HepG2 (cell line): ENCODE measurements around the gene RBM19. TPM values are rescaled to one million over a fixed set of nuclear protein-coding genes. Genes with fewer than 3 reads are reported as not detected.

Source experiments
- ATAC-seq: fragments of 200-7000 bp; cut with Tn5 transposase; 3 replicates; pipeline ENCODE4 v1.9.1; 2020; ENCODE audit warnings: mild to moderate bottlenecking, moderate library complexity
- BruUV-seq: library from RNA; stranded (reverse); fragments of 400-500 nt; replicated peaks from 2 replicates; lab custom pipeline; 2021; lab: Mats Ljungman, UMichigan
- CTCF ChIA-PET: fragments of 300-600 bp; formaldehyde crosslinking; extraction: SDS; loops from one replicate; lab custom pipeline; 2021; ENCODE audit warnings: low total read pairs, inconsistent platforms, low intra/inter-chr PET ratio; lab: Yijun Ruan, JAX
- POLR2A ChIA-PET: fragments of 350-600 bp; sonication (Branson Sonifier 250); formaldehyde crosslinking; loops from one replicate; lab custom pipeline; 2020; ENCODE audit warnings: antibody characterized with exemption, inconsistent platforms; lab: Yijun Ruan, JAX
- DNase-seq: peaks from one replicate; pipeline ENCODE4 v3.0.0-alpha.2; 2015; ENCODE audit warnings: low spot score
- FAIRE-seq: peaks from 3 replicates; lab custom pipeline; 2011; peaks lifted over from hg19 to GRCh38; lab: Jason Lieb, UNC
- H2AFZ ChIP-seq: one replicate; pipeline ENCODE4 v1.6.1; 2011; ENCODE audit warnings: low read length, inconsistent platforms
- H3K27ac ChIP-seq: fragments of 300-600 bp; 3 replicates; pipeline ENCODE4 v1.8.0; 2011; ENCODE audit warnings: mixed run types, mild to moderate bottlenecking, mixed read lengths, low read length, inconsistent platforms; ENCODE audit not compliant: insufficient read depth; ENCODE audit errors: extremely low read length
- H3K27me3 ChIP-seq, 2 experiments: fragments of 200-600 bp in 1 of 2; 2 replicates in 1 of 2; 3 replicates in 1 of 2; pipeline versions ENCODE4 v1.6.0 to v1.8.0; 2011; ENCODE audit warnings: low read length in 2 of 2, mild to moderate bottlenecking in 2 of 2, moderate library complexity in 2 of 2, inconsistent platforms in 1 of 2; ENCODE audit not compliant: insufficient read depth in 2 of 2, control insufficient read depth in 1 of 2
- H3K36me3 ChIP-seq, 2 experiments: fragments of 200-600 bp in 1 of 2; replicated peaks in 1 of 2; 2 replicates in 1 of 2; 3 replicates in 1 of 2; pipeline versions ENCODE4 v1.5.1 to v1.8.0; 2011; ENCODE audit warnings: low read length in 2 of 2, inconsistent platforms in 1 of 2; ENCODE audit not compliant: insufficient read depth in 2 of 2, control insufficient read depth in 1 of 2
- H3K4me1 ChIP-seq: 2 replicates; pipeline ENCODE4 v1.5.1; 2012; ENCODE audit warnings: low read length, inconsistent platforms; ENCODE audit not compliant: insufficient read depth
- H3K4me2 ChIP-seq: 2 replicates; pipeline ENCODE4 v1.6.0; 2011; ENCODE audit warnings: low read depth, low read length, inconsistent platforms
- H3K4me3 ChIP-seq, 3 experiments: fragments of 200-600 bp in 1 of 3; sonication (generic), shearing (Covaris generic) in 1 of 3; replicated peaks in 1 of 3; 2 replicates each; pipeline ENCODE4 v1.5.1; 2011 to 2016; ENCODE audit warnings: low read length in 3 of 3, inconsistent platforms in 2 of 3, low read depth in 2 of 3, mild to moderate bottlenecking in 2 of 3, control low read depth in 1 of 3, mixed read lengths in 1 of 3; ENCODE audit not compliant: insufficient read depth in 1 of 3
- H3K79me2 ChIP-seq: one replicate; pipeline ENCODE4 v1.6.1; 2011; ENCODE audit warnings: low read length, inconsistent platforms; ENCODE audit not compliant: insufficient read depth
- H3K9ac ChIP-seq: 2 replicates; pipeline ENCODE4 v1.6.0; 2011; ENCODE audit warnings: mild to moderate bottlenecking, low read depth, low read length, inconsistent platforms; ENCODE audit not compliant: insufficient read depth
- H3K9me3 ChIP-seq: 2 replicates; pipeline ENCODE4 v1.5.1; 2012; ENCODE audit warnings: mild to moderate bottlenecking, low read length
- H4K20me1 ChIP-seq: 2 replicates; pipeline ENCODE4 v1.6.0; 2011; ENCODE audit warnings: inconsistent platforms, mild to moderate bottlenecking, low read length, moderate library complexity; ENCODE audit not compliant: insufficient read depth
- HMG20B ChIP-seq: conservative IDR thresholded peaks from 2 replicates; pipeline ENCODE4 v1.6.1; 2016; ENCODE audit warnings: missing genetic modification reagents, missing compliant biosample characterization
- KDM5A ChIP-seq: fragments of 200-600 bp; sonication (generic); IDR thresholded peaks from 2 replicates; pipeline ENCODE4 v1.7.0; 2018; ENCODE audit warnings: antibody characterized with exemption, mild to moderate bottlenecking, low read length, borderline replicate concordance
- MBD4 ChIP-seq: IDR thresholded peaks from 2 replicates; pipeline ENCODE4 v1.6.1; 2012; ENCODE audit warnings: low read length, inconsistent platforms, borderline replicate concordance
- PHF8 ChIP-seq: sonication (generic); formaldehyde crosslinking; IDR thresholded peaks from 2 replicates; pipeline ENCODE4 v1.5.0; 2020; ENCODE audit warnings: missing genetic modification reagents
- ZNF768 ChIP-seq: sonication (generic); formaldehyde crosslinking; IDR thresholded peaks from 2 replicates; pipeline ENCODE4 v1.4.0; 2020; ENCODE audit warnings: missing genetic modification reagents
- WGBS: methylation state at CpG from one replicate; pipeline ENCODE4 v1.1.6; 2017; ENCODE audit warnings: low lambda C conversion rate; 5-methylcytosine and 5-hydroxymethylcytosine counted together
- in situ Hi-C: cut with HindIII; loops from 2 replicates; pipeline ENCODE4 v1.10.0; 2017; ENCODE audit warnings: low pct_unique_long_range_greater_than_20kb; ENCODE audit not compliant: extremely low pct_ligation_motif_present
- intact Hi-C: fragments of 100-400 bp; cut with micrococcal nuclease; formaldehyde crosslinking; loops from one replicate; pipeline ENCODE4 v1.10.0; 2022; ENCODE audit not compliant: unreplicated experiment
- polyA plus RNA-seq, 8 experiments: library from polyadenylated mRNA; depleted of rRNA in 3 of 8; stranded (reverse) in 7 of 8; unstranded in 1 of 8; fragments of >200 nt; fragmentation: Illumina TruSeq in 4 of 8; extraction: Trizol in 4 of 8; gene quantifications; 2 replicates each; pipeline versions ENCODE4 v1.2.1 to v1.2.3, GENCODE V29; 2011 to 2016; ENCODE audit warnings: low read depth in 4 of 8, missing spikeins in 1 of 8, mixed read lengths in 1 of 8; ENCODE audit not compliant: insufficient read depth in 1 of 8
- total RNA-seq, 5 experiments: library from RNA; depleted of rRNA; stranded (reverse); fragments of >200 nt; fragmentation: Illumina TruSeq; extraction: Trizol; gene quantifications; 2 replicates each; pipeline ENCODE4 v1.2.3, GENCODE V29; 2016; ENCODE audit warnings: low read depth in 1 of 5
- TF ChIP-seq, protein P1 (sequence below): sonication (generic); formaldehyde crosslinking; IDR thresholded peaks from 2 replicates; pipeline ENCODE4 v1.8.1; 2023; ENCODE audit warnings: missing genetic modification reagents, mild to moderate bottlenecking, borderline replicate concordance
- TF ChIP-seq, protein P2 (sequence below): sonication (generic); formaldehyde crosslinking; IDR thresholded peaks from 2 replicates; pipeline ENCODE4 v1.4.0; 2020; ENCODE audit warnings: missing genetic modification reagents

RBM19 gene
- total and polyA plus RNA-seq, 2 of the 13 experiments (the other 11 are each of a cell fraction or from before 2014, with no cell fraction given) = 19.3 to 32.2 TPM

DNA sequence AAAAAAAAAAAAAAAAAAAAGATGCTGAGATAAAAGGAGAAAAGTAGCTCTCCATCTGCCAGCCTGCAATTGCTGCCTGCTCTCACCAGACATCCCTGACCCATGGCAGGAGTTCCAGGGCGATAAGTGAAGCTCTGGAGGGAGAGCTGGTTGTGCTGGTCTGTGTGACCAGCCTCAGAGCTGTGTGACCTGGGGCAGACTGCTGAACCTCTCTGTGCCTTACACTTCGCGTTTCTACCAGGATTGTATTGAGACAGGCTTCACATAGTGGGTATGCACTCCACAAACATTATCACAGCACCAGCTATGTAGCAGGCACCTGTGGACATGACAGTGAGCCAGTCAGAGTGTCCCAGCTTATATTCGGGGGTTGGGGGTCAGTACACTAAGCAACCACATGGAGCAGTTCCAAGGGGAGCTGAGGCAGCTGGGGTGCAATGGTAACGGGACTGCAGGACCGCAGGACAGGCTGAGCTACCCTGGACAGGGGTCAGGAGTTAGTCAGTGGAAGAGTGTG, 57.5 kb downstream of the RBM19 start:
- Histone ChIP-seq H3K4me3 (no peak overlapping the region), H4K20me1 (no peaks in the 10 kb centered on the region), H3K9me3 (no peaks in the 10 kb centered on the region), H3K4me2 (no peak overlapping the region), H2AFZ (no peak overlapping the region), H3K27ac (no peak overlapping the region), H3K4me1 (no peaks in the 10 kb centered on the region), H3K27me3 (no peaks in the 10 kb centered on the region), H3K9ac (no peak overlapping the region), H3K36me3 (peaks cover 26 to 68% of the 10 kb centered on the region in 2 experiments; a peak in 4 of 5 replicates), H3K79me2 (no peaks in the 10 kb centered on the region)
- FAIRE-seq (no peak), ATAC-seq (no peak), DNase-seq (no peak)
- ChIA-PET POLR2A (no interaction called here), CTCF (no interaction called here)
- WGBS = 94% methylated on average over 6 of the region's 6 CpGs
- no TSS peak for BruUV-seq
- in situ Hi-C loops (no loop called here), intact Hi-C loops (no loop called here)
- TF ChIP-seq ZNF768 (CRISPR knock-in tag) = peak; percentile 94
- no peak for TF ChIP-seq KDM5A

DNA sequence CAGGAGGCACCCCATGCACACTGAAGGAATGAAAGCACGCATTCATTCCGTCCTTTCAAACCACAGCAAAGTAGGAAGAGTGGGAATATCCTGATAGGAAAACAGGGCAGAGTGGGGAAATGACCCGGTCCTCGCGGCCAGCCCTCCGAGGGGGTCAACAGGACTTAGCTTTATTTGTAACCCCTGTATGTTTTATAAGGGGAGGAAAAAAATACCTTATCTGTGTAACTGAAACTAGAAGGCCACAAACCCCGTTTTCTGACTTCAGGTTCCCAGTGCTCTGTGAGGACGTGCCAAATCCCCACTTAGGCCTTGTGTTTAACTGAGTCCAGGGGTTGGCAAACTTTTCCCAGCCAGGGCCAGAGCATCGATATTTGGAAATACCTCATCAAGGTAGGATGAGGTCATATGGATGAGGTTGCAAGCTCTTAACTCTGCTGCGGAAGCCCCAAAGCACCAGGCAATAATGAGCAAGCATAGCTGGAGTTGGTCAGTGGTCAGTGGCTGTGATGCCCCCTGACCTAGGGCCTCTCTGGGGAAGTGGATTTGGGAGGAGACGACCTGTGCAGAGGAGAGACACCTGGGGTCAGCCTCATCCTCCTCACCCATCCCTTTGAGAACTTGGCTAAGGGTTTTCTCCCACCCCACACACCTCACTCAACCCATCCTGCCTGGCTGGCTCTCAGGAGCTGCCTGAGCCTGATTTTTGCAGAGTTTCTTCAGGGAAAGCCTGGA, 58.5 kb downstream of the RBM19 start:
- no peak for DNase-seq
- Histone ChIP-seq H3K36me3 (peaks cover 28 to 74% of the 10 kb centered on the region in 2 experiments; a peak in 4 of 5 replicates), H3K4me1 (no peaks in the 10 kb centered on the region), H2AFZ (no peak overlapping the region), H3K4me3 (no peak overlapping the region), H3K4me2 (no peak overlapping the region), H4K20me1 (no peaks in the 10 kb centered on the region), H3K9me3 (no peaks in the 10 kb centered on the region), H3K9ac (no peak overlapping the region), H3K27me3 (no peaks in the 10 kb centered on the region), H3K27ac (no peak overlapping the region), H3K79me2 (no peaks in the 10 kb centered on the region)
- BruUV-seq = no TSS peak
- ChIA-PET POLR2A (no interaction called here), CTCF (no interaction called here)
- intact Hi-C loops (no loop called here), in situ Hi-C loops (no loop called here)
- TF ChIP-seq HMG20B (CRISPR knock-in tag) (no peak), MBD4 (no peak), PHF8 (CRISPR knock-in tag) (no peak)
- TF ChIP-seq, protein P1, sequence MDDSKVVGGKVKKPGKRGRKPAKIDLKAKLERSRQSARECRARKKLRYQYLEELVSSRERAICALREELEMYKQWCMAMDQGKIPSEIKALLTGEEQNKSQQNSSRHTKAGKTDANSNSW (CRISPR knock-in tag) = no peak
- TF ChIP-seq, protein P2, sequence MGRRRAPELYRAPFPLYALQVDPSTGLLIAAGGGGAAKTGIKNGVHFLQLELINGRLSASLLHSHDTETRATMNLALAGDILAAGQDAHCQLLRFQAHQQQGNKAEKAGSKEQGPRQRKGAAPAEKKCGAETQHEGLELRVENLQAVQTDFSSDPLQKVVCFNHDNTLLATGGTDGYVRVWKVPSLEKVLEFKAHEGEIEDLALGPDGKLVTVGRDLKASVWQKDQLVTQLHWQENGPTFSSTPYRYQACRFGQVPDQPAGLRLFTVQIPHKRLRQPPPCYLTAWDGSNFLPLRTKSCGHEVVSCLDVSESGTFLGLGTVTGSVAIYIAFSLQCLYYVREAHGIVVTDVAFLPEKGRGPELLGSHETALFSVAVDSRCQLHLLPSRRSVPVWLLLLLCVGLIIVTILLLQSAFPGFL = no peak
- WGBS = 98% methylated on average over 10 of the region's 11 CpGs
- ATAC-seq = no peak
- no peak for FAIRE-seq
